ENCODE results near the gene SLC26A11.
"Not testable (repeated sequence)": the region's sequence is repeated elsewhere in the genome, so short reads cannot be mapped to it uniquely, and the experiment has no call there.

SLC26A11 gene

GRCh38 chr17:80297996-80298560, 77.9 kb downstream of the SLC26A11 start:
- no peaks in the 10 kb centered on the region for H3K27me3 ChIP-seq
- intact Hi-C loops (cut with DNase I; ENCODE audit: low total_unique reads): no loop called here
- H3K9me3 ChIP-seq: peaks cover 0 to 3% (median 0%) of the 10 kb centered on the region in 3 donors
- H3K4me3 ChIP-seq: no peak overlapping the region
- peaks cover 86 to 100% (median 93%) of the 10 kb centered on the region in 3 donors for H3K36me3 ChIP-seq
- TF ChIP-seq, protein P1, sequence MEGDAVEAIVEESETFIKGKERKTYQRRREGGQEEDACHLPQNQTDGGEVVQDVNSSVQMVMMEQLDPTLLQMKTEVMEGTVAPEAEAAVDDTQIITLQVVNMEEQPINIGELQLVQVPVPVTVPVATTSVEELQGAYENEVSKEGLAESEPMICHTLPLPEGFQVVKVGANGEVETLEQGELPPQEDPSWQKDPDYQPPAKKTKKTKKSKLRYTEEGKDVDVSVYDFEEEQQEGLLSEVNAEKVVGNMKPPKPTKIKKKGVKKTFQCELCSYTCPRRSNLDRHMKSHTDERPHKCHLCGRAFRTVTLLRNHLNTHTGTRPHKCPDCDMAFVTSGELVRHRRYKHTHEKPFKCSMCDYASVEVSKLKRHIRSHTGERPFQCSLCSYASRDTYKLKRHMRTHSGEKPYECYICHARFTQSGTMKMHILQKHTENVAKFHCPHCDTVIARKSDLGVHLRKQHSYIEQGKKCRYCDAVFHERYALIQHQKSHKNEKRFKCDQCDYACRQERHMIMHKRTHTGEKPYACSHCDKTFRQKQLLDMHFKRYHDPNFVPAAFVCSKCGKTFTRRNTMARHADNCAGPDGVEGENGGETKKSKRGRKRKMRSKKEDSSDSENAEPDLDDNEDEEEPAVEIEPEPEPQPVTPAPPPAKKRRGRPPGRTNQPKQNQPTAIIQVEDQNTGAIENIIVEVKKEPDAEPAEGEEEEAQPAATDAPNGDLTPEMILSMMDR (IDR thresholded peaks at IDR 0.05): no peak
- H3K4me1 ChIP-seq: no peaks in the 10 kb centered on the region
- DNase-seq: no peak
- H3K27ac ChIP-seq: no peak overlapping the region

- peaks cover 93 to 100% (median 98%) of the 10 kb centered on the region in 3 donors for H3K36me3 ChIP-seq
- H3K9me3 ChIP-seq: peaks cover 0 to 11% (median 11%) of the 10 kb centered on the region in 3 donors
- H3K4me1 ChIP-seq; H3K4me3 ChIP-seq; H3K27me3 ChIP-seq; DNase-seq; H3K27ac ChIP-seq; intact Hi-C loops (cut with DNase I; ENCODE audit: low total_unique reads): not testable (repeated sequence)
These were observed 79.3 kb downstream of the SLC26A11 start for GRCh38 chr17:80299350-80300100.

DNA sequence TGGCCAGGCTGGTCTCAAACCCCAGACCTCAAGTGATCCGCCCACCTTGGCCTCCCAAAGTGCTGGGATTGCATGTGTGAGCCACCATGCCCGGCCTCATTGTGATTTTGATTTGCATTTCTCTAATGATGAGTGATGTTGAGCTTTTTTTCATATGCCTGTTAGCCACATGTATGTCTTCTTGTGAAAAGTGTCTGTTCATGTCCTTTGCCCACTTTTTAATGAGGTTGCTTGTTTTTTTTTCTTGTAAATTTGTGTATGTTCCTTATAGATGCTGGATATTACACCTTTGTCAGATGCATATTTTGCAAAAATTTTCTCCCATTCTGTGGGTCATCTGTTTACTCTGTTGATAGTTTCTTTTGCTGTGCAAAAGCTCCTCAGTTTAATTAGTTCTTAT, 80.5 kb downstream of the SLC26A11 start:
- H3K4me3 ChIP-seq; H3K27me3 ChIP-seq; DNase-seq; H3K27ac ChIP-seq; H3K4me1 ChIP-seq; intact Hi-C loops (cut with DNase I; ENCODE audit: low total_unique reads): not testable (repeated sequence)
- H3K36me3 ChIP-seq: peaks cover 93 to 100% (median 99%) of the 10 kb centered on the region in 3 donors
- peaks cover 0 to 13% (median 11%) of the 10 kb centered on the region in 3 donors for H3K9me3 ChIP-seq
